ENCODE data around the gene LAG3.

LAG3 gene

DNA sequence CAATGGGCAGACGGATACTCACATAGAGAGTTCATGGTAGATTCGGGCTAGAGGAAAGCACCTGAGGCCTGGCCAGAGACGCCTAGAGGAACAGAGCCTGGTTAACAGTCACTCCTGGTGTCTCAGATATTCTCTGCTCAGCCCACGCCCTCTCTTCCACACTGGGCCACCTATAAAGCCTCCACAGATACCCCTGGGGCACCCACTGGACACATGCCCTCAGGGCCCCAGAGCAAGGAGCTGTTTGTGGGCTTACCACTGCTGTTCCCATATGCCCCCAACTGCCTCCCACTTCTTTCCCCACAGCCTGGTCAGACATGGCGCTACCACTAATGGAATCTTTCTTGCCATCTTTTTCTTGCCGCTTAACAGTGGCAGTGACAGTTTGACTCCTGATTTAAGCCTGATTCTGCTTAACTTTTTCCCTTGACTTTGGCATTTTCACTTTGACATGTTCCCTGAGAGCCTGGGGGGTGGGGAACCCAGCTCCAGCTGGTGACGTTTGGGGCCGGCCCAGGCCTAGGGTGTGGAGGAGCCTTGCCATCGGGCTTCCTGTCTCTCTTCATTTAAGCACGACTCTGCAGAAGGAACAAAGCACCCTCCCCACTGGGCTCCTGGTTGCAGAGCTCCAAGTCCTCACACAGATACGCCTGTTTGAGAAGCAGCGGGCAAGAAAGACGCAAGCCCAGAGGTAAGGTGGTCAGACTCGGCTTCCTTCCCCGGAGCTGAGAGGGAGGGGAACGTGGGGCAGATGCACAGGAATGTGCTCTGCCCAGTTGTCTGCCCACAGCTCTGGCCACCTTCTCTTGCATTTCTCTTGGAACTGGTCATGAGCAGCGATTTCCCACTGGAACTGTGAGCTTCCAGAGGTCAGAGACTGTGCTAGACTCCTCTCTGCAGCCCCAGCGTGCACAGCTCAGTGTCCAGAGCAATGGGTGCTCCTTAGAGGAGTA, 16.9 kb downstream of the LAG3 start, which contains the start of gene CD4:
CD4 (plus strand) TSS at position 557 of the 953 bp plus-strand sequence. CDS start 10,611 bp downstream, outside the sequence.
- no peak for DNase-seq (ENCODE audit: low read depth, low spot score)

DNA sequence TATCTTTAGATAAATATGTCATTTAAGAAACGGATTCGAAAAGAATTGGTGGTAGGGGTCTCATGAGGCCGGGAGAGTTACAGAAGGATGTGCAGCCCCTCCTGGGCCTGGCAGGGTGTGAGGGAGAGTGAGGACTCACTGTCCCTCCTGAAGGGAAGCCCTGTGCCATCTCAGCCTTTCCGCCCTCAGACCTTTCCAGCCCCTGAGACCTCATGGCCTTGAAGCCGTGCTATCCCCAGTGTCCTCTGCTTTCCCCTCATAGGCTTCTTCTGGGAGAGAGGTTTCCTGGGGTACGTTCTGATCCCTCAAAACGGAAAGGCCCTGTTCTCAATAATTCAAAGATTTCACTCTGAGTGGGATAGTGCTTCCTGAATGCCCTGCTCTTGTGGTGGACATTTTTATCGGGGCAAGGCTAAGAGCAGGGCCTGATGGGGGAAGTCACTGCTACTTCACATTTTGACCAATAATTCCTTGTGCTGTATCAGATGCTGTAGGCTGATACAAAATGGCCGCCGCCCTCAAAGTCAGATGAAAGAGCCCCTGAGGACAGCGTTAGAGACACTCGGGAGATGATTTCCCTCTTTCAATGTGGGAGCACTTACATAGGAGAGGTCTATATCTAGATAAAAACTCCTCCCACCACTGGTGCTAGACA, 18.3 kb downstream of the LAG3 start:
- DNase-seq (ENCODE audit: low read depth, low spot score): no peak

DNA sequence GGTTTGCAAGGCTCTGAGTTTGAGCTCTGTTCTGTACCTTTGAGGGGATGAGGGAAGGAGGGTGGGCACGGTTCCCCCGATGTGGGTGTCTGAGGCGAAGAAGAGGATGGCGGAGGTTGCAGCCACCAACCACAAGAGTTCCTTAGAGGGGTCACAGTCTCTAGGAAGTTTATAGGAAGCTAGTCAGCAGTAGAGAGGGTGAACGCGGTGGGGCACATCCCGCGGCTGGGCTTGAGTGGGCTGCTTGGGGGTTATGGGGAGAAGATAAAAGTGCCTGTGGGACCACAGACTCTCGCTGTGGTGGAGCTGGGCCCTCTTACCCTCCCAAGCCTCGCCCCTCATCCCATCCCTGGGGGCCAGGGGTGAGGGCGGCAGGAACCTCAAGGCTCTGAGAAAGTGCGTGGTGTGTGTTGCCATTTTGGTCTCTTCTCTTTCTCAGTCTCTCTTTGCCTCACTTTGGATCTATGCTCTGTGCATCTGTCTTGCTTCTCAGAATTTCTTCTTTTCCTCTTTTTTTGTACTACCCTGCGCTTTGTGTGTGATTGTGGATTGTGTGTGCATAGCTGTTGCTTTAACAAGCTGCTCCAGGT, 19.7 kb downstream of the LAG3 start:
- no peak for DNase-seq (ENCODE audit: low read depth, low spot score)

DNA sequence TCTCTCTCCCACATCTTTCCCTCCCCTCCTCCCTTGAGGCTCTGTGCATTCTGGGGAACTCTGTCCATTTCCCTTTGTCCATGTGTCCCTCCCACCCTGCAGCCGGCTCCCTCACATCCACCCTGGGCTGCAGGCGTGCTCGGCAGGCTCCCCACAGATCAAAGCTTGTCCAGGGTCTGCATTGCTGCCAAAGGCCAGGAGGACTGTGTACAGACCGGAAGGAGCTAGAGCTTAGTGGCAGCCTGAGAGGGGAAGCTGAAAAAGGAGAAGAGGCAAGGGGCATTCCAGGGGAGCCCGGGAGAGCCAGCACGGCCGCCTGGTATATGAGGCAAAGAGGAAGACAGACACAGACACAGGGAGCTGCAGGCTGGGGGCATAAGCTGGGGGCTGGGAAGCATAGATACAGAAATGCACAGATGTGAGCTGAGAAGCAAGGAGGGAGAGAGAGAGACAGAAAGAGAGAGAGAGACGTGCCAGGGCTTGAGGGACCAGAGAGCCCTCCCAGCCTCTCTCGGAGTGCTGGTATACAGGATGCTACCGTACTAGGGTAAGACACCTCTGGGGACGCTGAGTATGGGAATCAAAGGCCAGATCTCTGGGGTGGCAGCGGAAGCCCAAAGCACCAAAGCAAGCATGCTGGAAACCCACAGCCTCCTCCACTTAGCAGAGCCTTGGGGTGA, 20.3 kb downstream of the LAG3 start:
- DNase-seq (ENCODE audit: low read depth, low spot score): no peak

DNA sequence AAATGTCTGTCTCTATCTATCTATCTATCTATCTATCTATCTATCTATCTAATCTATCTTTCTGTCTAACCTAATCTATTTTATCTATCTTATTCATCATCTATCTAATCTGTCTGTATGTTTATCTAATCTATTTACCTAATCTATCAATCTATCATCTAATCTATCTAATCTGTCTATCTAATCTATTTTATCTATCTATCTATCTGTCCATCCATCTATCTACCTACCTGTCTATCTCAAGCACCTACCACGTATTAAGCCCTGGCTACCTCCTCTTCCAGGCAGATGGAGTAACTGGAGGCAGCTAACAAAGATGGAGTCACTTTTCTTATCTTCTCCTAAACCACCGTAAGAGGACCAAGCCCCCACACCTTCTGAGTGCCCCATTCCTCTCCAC, 22.8 kb downstream of the LAG3 start:
- no peak for DNase-seq (ENCODE audit: low read depth, low spot score)

DNA sequence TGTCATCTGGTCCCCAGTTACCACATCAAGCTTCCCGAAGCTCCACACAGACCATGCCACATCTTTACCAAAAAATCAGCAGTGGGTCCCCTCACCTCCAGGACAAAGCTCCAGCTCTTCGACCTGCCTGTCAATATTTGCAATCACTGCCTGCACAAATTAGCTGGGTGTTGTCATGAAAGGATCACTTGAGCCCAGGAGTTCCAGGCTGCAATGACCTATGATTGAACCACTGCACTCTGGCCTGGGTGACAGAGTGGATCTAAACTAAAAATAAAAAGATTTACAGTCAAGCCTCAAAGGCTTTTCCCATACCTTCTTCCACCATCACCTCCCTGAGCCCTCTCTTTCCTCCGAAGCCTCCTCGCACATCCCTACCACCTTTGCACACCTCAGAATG, 24.3 kb downstream of the LAG3 start:
- no peak for DNase-seq (ENCODE audit: low read depth, low spot score)

DNA sequence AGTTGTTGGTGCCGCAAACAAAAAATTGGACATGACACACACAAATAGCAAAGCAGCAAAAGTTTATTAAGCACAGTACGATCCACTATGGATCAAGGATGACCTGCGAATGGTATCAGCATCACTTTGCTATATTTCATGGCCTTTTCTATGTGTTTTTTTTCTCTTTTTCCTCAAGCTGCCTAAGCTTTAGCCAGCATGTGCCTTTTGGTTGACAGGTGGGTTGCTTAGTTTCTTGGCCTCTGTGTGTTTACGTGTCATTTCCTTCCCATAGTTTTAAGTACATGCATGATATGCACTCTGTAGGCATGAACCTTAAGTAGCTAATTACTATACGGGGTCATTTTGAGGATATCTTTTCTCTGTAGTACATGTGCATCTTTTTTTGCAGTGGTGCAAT, 26.8 kb downstream of the LAG3 start:
- DNase-seq (ENCODE audit: low read depth, low spot score): no peak

DNA sequence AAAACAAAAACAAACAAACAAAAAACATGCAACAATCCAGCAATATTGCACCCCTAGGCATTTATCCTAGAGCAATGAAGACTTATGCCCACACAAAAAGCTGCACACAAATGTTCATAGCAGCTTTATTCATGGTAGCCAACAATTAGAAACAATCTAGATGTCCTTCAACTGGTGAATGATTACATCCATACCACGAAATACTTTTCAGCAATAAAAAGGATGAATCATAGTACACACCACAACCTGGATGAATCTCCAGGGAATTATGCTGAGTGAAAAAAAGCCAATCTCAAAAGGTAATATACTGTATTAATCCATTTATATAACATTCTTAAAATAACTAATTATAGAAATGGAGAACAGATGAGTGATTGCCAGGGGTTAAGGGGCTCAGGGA, 34.9 kb downstream of the LAG3 start:
- no peak for DNase-seq (ENCODE audit: low read depth, low spot score)

DNA sequence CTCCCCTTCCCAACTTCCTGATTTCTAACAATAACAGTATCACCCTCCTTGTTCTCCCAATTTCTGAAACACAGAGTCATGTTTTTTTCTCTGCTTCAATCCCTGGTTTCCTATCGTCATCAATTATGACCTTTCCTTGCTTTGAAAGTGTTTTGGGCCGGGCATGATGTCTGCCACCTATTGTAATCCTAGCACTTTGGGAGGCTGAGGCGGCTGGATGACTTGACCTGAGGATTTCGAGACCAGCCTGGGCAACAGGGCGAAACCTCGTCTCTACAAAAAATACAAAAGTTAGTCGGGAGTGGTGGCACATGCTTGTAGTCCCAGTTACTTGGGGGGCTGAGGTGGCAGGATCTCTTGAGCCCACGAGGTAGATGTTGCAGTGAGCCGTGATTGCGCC, 36.7 kb downstream of the LAG3 start:
- DNase-seq (ENCODE audit: low read depth, low spot score): no peak

DNA sequence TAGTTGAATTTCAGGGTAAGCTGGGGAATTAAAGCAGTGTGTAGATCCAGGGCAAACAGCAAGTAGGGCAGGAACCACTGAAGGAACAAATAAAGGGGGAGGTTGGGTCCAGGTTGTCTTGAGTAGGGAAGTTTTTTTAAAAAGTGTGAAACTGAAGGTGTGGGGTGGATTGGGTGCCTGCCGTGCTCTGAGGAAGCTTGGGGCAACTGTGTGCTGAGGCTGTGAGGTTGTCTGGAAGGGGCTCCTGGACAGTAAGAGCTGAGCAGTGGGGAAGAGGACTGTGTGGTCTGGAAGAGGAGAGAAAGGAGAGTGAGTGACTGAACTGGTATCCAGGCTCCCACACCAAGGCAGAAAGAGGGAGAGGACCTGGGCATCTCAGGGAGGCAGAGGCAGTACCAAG, 38.4 kb downstream of the LAG3 start:
- no peak for DNase-seq (ENCODE audit: low read depth, low spot score)

DNA sequence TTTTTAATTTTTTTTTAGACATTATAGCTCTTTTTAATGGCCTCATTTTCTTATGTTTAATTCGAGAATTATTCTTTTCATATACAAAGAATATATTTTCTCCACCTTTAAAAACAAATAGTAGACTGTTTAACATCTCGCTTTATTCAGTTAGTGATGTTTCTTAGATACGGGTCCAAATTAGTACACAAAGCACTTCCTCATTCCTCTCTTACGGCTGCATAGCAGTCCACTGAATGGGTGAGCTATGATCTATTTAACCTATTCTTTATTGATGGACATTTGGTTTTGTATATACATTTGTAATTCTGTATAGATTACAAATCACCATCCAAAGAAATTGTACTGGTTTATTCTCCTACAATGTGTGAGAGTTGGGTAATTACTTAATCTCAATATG, 41.0 kb downstream of the LAG3 start:
- DNase-seq (ENCODE audit: low read depth, low spot score): no peak

DNA sequence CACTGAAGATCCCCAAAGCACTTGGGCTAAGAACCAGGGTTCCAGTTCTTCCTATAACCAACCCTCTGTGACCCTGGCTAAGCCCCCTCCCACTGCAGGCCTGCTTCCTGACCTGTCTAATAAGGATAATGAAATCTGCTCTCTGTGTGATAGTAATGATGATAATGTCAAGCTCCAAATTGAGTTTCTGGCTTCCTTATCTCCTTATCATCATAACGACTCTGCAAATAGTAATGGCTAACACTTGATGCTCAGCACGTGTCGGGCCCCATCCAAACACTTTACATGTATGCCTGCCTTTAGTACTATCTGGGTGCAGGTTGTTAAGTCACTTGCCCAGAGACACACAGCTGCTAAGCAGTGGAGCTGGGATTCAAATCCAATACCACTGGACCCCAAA, 44.3 kb downstream of the LAG3 start:
- no peak for DNase-seq (ENCODE audit: low read depth, low spot score)

DNA sequence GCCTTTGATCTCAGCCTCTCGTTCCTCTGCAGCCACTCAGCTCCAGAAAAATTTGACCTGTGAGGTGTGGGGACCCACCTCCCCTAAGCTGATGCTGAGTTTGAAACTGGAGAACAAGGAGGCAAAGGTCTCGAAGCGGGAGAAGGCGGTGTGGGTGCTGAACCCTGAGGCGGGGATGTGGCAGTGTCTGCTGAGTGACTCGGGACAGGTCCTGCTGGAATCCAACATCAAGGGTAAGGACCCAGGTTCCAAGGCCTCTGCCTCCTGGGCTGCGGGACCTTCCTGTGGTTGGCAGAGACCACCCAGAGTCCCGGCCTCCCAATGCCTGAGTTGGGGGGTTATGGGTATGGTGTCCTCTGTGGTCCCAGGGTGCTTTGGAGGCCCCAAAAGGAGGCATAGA, 44.8 kb downstream of the LAG3 start:
- no peak for DNase-seq (ENCODE audit: low read depth, low spot score)

DNA sequence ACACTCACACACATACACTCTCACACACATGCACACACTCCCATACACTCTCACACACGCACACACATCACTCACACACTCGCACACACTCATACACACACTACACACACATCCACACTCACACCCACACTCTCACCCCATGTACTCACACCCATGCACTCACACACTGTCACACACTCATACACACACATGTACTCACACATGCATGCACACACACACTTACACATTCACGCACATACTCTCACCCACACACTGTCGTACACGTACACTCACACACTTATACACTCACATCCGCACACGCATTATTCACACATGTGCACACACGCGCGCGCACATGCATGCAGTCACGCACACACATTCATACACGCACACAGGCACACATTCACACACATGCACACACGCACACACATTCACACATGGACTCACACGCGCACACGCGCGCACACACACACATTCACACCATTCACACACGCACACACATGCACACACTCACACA, 45.4 kb downstream of the LAG3 start:
- DNase-seq (ENCODE audit: low read depth, low spot score): no peak

DNA sequence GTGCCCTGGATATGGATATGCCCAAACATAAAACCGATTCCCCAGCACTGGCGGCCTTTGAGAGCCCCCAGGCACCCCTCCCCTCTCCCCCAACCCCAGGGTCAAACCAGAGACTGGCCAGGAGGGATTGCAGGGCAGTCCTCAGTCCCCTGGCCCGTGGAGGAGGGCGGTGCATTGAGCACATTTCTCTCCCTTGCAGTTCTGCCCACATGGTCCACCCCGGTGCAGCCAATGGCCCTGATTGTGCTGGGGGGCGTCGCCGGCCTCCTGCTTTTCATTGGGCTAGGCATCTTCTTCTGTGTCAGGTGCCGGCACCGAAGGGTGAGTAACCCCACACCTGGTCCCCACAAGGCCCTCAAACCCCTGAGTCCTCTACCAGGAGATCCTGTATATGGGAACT, 45.9 kb downstream of the LAG3 start:
- DNase-seq (ENCODE audit: low read depth, low spot score): no peak

DNA sequence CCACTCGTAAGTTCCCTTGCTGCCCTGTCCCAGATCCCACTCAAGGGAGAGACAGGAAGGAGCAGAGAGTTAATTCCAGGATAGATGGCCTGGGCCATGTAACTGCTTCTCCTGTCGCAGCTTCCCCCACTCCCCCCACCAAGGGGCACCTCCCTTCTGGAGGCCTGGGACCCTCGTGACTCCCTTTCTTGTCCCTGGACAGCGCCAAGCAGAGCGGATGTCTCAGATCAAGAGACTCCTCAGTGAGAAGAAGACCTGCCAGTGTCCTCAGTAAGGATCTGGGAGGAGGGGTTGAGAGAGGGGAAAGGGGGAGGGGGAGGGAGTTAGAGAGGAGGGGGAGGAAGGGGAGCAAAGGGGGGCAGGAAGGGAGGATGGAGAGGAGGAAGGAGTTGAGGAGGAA, 46.3 kb downstream of the LAG3 start:
- DNase-seq (ENCODE audit: low read depth, low spot score): no peak

DNA sequence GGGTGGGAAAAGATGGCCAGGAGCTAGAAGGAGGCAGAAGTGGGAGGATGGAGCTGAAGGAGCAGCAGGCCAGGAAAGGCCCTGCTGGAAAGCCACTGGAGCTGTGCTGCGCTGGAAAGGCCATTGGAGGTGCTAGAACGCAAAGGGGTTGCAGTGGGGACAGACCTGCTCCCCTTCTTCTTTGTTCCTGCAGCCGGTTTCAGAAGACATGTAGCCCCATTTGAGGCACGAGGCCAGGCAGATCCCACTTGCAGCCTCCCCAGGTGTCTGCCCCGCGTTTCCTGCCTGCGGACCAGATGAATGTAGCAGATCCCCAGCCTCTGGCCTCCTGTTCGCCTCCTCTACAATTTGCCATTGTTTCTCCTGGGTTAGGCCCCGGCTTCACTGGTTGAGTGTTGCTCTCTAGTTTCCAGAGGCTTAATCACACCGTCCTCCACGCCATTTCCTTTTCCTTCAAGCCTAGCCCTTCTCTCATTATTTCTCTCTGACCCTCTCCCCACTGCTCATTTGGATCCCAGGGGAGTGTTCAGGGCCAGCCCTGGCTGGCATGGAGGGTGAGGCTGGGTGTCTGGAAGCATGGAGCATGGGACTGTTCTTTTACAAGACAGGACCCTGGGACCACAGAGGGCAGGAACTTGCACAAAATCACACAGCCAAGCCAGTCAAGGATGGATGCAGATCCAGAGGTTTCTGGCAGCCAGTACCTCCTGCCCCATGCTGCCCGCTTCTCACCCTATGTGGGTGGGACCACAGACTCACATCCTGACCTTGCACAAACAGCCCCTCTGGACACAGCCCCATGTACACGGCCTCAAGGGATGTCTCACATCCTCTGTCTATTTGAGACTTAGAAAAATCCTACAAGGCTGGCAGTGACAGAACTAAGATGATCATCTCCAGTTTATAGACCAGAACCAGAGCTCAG, 47.0 kb downstream of the LAG3 start:
- no peak for DNase-seq (ENCODE audit: low read depth, low spot score)

DNA sequence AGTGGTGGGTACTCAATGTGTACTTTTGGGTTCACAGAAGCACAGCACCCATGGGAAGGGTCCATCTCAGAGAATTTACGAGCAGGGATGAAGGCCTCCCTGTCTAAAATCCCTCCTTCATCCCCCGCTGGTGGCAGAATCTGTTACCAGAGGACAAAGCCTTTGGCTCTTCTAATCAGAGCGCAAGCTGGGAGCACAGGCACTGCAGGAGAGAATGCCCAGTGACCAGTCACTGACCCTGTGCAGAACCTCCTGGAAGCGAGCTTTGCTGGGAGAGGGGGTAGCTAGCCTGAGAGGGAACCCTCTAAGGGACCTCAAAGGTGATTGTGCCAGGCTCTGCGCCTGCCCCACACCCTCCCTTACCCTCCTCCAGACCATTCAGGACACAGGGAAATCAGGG, 47.8 kb downstream of the LAG3 start:
- no peak for DNase-seq (ENCODE audit: low read depth, low spot score)

DNA sequence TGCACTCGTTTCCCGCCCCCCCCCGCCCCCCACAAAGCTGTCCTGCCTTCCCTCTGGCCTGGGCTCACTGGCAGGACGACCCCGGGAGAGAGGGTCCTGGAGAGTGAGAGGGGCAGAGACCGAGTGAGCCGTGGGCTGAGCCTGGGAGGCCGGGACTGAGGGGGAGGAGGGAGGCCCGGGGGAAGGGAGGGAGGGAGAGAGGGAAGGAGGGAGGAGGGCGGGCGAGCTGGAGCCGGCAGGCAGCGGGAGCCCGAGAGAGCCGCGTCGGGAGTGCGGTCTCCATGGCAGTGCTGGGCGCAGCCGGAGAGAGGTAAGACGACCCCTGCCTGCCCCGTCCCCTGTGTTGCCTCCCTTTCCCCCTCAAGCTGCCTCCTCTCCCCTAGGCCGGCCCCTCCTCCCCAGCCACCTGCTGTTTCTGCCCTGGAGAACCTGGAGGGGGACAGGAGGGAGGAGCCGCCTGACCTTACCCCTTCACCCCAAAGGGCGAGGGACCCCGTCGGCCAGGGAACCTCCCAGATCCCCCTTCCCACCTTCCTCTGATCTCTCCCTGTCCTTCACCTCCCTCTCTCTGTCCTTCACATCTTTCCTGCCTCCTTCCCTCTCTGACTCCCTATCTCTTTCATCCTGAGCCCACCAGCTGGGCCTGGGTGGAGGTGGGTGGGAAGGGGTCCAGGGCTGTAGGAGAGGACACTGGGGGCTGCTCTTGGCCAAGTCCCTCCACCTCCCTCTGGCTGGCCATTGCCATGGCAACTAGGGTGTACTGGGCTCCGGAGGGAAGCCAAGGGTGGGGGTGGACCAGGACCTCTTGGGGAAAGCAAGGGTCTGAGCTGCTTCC, 49.5 kb downstream of the LAG3 start, which contains the start of gene GPR162:
GPR162 (plus strand) TSS at position 231 of the 835 bp plus-strand sequence. CDS start 2,078 bp downstream, outside the sequence.
- peak; percentile 78 for DNase-seq (ENCODE audit: low read depth, low spot score)

All from iPS DF 19.7 (cell line).